HG03196 (cell line): ENCODE data around the gene HSPBP1.
"Not testable (repeated sequence)": the region's sequence is repeated elsewhere in the genome, so short reads cannot be mapped to it uniquely, and the experiment has no call there.

ENCODE experiments used
- ATAC-seq: cut with Tn5 transposase; IDR thresholded peaks from one replicate; pipeline ENCODE4 v1.9.1; 2021; ENCODE audit not compliant: unreplicated experiment

The HSPBP1 gene, protein sequence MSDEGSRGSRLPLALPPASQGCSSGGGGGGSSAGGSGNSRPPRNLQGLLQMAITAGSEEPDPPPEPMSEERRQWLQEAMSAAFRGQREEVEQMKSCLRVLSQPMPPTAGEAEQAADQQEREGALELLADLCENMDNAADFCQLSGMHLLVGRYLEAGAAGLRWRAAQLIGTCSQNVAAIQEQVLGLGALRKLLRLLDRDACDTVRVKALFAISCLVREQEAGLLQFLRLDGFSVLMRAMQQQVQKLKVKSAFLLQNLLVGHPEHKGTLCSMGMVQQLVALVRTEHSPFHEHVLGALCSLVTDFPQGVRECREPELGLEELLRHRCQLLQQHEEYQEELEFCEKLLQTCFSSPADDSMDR

DNA sequence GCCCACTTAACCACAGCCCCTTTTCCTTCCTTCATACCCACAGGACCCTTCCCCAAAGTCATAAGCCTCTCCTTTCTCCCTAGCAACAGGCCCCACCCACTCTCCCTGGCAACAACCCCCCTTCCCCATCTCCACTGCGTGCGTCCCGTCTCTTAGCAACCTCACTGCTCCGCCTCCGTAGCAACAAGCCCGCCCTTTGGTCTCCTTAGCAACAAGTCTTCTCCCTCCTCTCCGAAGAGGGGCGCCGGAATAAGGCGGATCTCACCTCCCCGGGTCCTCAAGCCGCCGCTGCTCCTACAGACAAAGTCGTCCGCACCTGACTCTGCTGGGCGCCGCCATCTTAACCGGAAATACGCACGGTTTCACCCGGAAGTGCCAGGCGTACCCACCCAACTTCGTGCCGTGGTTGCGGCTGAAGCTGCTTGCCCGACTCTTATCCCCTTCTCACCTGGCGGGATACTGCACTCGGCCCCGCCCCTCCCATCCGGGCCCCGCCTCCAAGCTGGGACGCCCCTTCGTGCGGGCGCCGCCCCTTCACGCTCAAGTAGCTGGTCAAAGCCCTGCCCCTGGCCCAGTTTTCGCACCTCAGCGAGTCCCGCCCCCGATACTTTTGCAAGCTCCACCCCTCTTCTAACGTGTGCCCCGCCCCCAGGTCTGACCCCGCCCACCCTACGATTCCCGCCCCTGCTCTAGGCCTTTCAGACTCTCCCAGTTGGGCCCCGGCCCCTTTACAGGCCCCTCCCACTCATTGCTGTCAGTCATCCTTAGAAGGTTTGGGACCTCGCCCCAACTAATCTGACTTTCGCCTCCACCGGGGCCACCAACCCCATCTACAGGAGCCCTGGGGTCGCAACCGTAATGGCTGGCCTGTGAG lies at the start of gene HSPBP1:
Gene HSPBP1, minus strand, starts transcription at position 341 of the 874 bp plus-strand sequence. CDS start 502 bp downstream, outside the sequence.
- ATAC-seq: peak; percentile 63

DNA sequence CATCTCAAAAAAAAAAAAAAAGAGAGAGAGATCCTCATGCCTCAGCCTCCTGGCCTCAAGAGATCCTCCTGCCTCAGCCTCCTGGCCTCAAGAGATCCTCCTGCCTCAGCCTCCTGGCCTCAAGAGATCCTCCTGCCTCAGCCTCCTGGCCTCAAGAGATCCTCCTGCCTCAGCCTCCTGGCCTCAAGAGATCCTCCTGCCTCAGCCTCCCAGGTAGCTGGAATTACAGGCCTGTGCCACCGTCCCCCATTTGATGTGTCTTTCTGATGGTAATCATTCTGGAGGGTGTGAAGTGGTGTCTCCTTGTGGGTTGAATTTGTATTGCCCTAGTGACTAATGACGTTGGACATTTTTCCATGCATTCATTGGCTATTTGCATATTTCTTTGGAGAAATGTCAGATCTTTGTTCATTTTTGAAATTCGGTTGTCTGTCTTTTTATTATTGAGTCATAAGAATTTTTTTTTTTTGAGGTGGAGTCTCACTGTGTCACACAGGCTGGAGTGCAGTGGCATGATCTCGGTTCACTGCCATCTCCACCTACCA lies 48.9 kb upstream of the HSPBP1 start:
- ATAC-seq: not testable (repeated sequence)

DNA sequence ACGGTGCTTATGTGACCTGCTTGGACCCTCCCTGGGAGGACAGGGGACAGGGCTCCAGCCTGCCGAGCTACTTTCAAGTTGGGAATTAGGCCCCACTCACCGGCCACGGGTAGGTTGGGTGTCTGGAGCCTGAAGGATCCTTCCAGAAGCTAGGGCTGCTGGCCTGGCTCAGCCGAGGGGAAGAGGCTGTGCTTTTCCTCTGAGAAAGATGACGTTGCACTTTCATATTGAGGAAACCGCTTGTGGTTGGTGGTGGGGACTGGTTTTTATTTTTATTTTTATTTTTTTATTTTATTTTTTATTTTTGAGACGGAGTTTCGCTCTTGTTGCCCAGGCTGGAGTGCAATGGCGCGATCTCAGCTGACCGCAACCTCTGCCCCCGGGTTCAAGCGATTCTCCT lies 45.3 kb upstream of the HSPBP1 start, which contains the start of gene TMEM150B:
Gene TMEM150B, minus strand, starts transcription at position 170 of the 400 bp plus-strand sequence. CDS start 4,305 bp downstream, outside the sequence.
- no peak for ATAC-seq

DNA sequence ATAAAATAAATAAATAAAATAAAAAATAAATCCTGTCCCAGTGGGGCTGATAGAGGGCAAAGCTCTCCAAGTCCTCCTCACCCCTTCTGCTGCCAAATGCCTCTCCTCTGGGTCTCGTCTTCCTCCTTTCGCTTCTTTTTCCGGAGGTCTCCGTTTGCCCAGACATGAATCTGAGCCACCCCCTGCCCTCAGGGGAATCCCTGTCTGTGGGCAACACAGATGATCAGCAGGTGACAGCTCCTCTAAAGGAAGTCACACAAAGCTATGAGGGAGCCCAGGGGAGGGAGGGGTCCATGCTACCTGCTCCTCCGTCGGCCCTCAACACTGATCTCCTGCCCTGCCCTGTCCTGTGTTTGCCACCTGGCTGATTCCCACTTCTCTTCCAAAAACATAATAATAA lies 44.8 kb upstream of the HSPBP1 start:
- ATAC-seq: no peak

DNA sequence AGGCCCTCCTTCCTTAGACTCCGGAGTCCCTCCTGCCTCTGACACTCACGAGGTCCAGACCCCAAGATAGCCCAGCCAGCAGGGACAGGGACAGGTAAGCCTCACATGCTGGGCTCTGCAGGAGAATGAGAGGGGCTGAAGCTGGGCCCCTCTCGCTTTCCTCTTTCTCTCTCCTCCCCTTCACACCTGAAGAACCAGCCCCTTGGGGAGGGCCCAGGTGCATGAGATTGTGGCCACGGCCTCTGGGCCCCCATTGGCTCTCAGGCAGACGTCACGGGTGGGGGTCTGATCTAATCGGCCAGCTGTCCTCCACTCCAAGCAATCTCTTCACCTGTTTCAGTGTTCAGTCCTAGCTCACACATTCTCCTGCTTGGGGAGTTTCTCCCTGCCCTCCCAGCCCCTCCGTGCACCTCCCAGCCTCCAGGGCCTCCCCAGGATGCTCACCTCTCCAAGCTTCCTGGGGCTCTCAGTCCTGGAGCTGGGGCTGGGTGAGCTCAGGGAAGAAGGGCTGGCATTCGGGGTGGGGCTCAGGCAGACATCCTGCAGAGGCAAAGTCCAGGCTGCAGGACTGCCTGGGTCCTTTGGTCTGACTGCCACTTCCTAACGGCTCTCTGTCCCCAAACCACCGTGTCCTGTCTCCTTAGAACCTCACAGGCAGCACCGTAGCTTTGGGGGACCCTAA lies 42.4 kb upstream of the HSPBP1 start:
- ATAC-seq: no peak

DNA sequence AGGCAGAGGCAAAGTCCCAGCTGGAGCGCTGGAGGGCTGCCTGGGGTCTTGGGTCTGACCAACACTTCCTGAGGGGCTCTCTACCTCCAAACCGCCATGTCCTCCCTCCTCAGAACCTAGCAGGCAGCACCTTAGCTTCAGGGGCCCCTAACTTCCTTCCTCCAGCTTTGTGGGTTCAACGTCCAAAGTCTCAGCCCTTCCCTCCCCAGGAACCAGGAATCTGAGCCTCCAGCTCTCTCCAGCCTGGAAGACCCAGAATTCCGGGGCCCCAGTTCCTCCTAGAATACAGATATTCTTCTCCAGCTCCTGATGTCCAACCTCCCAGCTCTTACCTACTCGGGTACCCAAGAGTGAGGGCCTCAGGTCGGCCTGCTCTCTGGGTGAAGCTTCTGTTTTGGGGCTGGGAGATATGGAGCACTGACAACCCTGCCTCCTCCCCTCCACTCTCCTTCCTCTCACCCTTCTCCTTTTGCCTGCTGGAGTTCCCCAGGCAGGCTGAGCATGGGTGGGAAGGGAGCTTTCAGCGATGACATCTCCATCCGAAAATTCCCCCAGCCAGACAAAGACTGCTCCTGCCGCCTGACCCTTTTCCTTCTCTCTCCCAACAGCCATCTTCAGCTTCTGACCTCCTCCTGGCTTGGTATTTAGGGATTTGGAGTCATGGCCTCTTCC lies 41.7 kb upstream of the HSPBP1 start:
- ATAC-seq: no peak

DNA sequence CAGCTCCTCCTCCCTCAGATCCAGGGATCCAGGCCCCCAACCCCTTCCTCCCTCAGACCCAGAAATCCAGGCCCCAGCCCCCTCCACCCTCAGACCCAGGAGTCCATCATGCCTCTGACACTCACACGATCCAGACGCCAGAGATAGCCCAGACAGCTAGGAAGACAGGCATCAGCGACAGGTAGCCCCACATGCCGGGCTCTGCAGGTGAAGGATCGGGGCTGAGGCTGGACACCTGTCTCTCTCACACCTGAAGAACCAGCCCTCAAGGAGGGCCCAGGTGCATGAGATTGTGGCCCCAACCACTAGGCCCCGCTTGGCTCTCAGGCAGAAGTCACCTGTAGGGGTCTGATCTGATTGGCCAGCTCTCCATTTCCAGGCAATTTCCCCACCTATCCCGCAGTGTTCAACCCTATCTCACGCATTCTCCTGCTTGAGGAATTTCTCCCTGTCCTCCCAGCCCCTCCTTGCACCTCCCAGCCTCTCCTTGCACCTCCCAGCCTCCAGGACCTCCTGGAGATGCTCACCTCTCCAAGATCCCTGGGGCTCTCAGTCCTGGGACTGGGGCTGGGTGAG lies 41.0 kb upstream of the HSPBP1 start:
- ATAC-seq: no peak

DNA sequence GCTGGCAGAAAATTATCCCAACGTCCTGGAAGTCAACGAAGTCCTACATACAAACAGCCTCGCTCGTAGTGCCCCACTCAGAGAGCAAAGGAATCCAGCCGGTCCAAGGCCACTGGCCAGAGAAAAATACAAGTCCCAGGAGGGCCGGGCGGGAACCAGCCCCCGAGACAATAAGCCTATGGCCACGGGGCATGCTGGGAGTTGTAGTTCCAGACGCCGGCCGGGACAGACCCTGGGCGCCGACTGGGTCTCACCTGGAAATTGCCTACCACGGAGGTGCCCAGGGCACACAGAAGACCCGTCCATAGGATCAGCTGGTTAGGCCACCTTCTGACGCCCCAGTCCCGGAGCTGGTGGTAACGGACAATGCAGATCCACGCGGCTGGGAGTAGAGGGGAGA lies 39.9 kb upstream of the HSPBP1 start:
- ATAC-seq: no peak

DNA sequence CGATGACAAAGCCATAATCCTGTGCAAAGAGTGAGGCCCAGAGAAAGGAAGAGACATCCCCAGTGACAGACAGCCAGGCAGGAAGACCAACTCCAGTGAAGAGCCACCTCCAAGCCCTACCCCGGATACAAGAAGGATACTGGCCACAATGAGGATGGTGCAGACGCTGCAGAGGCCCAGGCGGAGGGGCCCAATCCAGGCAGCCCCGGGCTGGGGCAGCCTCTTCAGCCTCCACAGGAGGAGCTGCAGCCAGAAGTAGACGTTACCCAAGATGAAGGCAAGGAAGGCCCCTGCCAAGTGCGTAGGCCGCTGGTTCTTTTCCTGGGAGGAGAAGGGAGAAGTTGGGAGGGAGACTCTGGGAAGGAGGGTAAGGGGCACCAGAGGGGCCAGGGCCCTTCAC lies 36.7 kb upstream of the HSPBP1 start:
- no peak for ATAC-seq

DNA sequence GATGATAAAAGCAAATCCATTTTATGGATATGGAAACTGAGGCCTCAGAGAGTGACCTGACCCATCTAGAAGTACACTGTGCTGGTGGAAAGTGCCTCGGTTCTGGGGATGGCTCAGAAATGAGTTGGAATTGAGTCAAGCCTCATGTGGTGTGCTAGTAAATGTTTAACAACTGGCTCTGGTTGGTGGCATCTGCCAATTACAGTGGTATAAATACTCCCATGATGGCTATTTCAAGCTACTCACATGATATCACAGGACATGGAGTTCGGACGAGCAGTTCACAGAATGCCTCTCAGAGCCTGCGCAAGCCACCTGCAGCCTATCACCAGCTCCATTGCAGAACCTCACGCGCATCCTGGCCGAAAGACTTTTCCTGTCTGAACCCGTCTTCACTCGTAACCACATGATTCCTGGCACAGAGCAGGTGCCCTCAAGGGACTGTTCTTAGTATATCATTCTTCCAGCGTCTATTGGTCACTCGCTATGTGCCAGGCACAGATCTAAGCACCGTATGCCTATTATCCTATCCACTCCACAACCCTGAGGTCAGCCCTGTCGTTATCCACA lies 36.1 kb upstream of the HSPBP1 start:
- no peak for ATAC-seq

DNA sequence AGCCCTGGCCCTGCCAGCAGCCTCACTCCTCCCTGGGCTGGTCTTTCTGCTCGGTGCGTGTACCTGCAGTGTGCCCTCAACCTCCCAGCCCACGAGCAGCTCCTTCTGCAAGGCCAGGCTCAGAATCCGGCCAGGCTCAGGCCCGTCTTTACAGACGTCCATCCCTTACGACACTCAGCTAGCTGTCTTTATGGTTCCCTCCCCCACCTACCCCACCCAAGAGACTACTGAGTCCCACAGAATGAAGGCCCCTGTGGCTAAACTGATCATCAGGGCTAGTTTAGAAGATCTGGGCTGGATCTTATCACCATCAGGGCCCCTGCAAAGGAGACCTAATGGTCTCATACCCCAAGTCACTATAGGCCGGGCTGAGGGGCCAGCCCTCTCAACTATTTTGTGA lies 34.5 kb upstream of the HSPBP1 start:
- ATAC-seq: no peak

DNA sequence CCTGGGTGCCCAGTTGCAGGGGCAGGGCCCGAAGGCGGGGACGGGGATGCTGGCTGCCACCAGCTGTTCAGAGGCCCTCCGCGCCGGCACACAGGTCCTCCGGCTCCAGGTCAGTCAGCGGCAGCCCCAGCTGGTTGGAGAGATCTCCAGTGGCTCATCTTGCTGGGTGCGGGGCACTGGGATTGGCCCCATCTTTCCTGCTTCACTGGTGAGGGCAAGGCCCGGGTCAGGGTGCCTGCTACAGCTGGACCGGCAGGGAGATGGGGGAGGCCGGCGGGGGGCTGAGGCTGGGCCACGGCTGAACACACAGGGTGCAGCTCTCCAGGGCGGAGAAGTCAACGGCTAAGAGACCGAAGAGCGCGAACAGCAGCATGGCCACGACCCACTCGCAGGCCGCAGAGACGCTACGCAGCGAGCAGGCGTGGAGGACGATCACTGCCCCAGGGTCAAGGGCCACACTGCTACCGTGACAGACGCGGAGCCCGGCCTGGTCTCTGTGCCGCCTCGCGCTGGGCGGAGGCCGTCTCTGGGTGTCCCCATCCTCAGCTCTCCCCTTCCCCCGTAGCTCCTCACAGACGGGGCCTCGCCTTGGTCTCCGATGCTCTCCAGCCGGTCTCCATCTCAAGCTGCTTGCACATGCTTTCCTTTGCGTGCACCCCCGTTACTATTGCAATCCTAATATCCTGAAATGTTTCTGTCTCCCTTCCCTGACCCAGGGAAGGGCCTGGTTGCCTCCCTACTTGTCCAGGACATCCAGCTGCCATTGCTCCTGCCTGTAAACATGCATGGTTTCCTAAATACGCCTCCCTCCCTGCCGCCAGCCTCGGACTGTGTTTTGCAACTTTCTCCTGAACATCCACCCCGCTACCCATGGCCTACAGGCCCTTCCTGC lies 33.0 kb upstream of the HSPBP1 start:
- no peak for ATAC-seq

DNA sequence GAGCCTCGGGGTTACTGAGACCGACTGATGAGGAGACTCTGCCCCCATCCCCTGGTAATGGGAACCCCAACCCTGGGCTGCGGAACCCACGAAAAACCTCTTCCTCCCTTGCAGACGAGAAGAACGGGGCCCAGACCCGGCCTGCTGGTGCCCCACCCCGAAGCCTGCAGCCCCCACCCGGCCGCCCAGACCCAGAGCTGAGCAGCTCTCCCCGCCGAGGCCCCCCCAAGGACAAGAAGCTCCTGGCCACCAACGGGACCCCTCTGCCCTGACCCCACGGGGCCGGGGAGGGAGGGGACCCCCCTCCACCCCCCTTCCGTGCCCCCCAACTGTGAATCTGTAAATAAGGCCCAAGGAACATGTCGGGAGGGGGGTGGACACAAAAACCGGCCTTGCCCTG lies 31.9 kb upstream of the HSPBP1 start:
- no peak for ATAC-seq

DNA sequence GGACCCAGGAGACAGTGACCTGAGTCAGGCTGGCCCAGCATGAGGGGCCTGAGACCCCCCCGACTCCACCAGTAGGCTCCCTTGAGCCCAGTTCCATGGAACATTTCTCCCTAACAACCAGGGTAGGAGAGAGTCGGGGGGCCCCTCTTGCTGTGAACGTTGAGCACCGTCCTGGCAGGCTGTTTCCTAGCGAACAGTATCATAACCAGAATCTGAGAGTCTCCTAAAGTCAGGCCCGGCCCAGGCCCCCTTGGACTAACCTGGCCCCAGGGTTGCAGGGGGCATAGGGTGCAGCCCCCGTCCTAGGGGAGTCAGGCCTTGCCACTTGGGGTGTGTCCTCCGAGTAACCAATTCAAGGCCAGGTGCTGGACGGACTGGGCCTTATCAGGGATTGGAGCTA lies 31.5 kb upstream of the HSPBP1 start:
- ATAC-seq: no peak

DNA sequence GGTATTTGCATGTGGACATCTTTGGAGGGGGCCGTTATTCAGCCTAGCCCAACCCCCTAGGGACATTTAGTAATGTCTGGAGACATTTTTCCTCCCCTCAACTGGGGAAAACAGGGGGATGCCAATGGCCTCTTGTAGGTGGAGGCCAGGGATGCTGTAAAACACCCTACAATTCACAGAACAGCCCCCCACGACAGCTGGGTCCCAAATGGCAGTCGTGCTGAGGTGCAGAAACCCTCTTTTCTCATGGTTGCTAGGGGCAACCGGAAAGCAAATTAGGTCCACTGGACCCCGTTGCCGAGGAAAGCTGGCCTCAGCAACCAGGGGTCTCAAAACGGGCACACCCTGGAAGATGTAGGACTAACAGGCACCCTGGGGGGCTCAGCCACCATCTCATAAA lies 30.6 kb upstream of the HSPBP1 start:
- no peak for ATAC-seq

DNA sequence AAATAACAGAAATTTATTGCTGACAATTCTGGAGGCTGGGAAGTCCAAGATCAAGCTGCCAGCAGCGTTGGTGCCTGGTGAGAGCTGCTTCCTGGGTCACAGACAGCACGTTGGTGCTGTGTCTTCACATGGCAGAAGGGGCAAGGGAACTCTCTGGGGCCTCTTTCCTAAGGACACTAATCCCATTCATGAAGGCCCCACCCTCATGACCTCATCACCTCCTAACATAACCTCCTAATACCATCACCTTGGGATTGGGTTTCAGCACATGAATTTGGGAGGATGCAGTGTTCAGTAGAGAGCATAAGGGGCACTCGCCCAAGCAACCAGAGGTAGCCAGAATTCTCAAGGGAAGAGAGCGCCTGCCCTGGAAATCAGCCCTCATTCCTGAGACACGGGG lies 29.5 kb upstream of the HSPBP1 start:
- ATAC-seq: no peak

DNA sequence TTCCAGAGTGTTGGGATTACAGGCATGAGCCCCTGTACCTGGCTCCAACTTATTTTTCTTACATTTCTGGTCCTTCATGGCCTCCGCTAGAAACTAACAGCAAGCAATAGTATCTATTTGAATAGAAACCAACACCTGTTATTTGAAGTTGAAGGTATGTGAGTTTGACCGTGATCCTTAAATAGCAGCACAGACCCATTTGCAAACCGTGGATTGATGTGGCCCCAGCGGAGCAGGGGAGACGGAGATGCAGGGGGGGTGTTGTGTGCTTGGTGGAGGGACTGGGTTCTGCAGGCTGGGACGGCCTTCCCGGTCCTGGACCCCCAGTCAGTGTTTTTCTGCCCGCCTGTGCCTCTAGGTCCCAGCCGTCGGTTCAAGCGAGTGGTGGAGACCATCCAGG lies 28.4 kb upstream of the HSPBP1 start:
- ATAC-seq: no peak

DNA sequence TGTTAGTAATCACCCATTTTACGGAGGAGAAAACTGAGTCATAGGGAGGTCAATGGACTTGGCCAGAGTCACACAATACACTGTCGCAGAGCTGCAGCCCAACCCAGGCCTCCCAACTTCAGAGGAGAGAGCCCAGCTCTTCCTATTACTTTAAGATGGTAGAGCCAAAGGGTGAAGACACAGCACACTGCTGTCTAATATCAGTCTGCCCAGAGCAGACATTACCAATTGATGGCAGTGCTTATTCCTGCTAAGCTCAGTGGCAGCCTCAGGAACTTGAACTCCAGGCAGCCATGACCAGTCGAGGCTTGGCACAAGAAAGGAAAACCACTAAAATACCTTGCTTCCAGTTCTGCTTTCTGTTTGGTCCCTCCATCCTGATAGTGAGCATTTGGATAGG lies 26.8 kb upstream of the HSPBP1 start:
- ATAC-seq: no peak

DNA sequence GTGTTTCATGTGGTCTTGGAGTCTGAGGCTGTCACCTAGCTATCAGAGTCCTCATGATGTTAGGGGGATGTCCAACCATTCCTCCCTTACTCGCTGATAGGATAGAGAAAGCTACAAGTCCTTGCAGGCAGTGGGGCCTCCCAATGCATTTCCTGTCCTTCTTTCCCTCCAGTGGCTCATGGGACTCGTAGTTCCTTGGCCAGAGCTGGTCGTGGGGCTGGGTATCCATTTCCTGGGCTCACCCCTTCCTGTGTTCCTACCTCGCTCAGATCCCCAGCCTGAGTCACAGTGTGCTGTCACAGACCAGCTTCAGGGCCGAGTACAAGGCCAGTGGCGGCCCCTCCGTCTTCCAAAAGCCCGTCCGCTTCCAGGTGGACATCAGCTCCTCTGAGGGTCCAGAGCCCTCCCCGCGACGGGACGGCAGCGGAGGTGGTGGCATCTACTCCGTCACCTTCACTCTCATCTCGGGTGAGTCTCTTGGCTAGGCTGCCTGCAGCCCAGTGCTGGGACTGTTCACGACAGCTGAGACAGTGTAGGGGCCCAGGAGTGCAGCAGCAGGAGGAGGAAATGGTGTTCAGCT lies 26.2 kb upstream of the HSPBP1 start:
- ATAC-seq: no peak
